HAP-1 (cell line): ENCODE data around the gene GTF3C4.
A peak's percentile ranks its signal among the peaks of the same experiment; 100 is the strongest.

Experiments
- DNase-seq, 2 experiments: peaks; one replicate each; pipeline ENCODE4 v3.0.0-alpha.2; 2016 to 2020; ENCODE audit warnings: low spot score in 2 of 2
- H3K27me3 ChIP-seq: fragments of 250-450 bp; sonication (Bioruptor Pico); 2 replicates; pipeline ENCODE4 v1.5.1; 2020; ENCODE audit warnings: low read depth, mild to moderate bottlenecking, moderate library complexity
- H3K36me3 ChIP-seq: fragments of 250-450 bp; sonication (Bioruptor Pico); replicated peaks from 2 replicates; pipeline ENCODE4 v1.5.1; 2020; ENCODE audit warnings: mild to moderate bottlenecking
- H3K4me1 ChIP-seq: fragments of 250-450 bp; sonication (Bioruptor Pico); 2 replicates; pipeline ENCODE4 v1.5.1; 2020; ENCODE audit warnings: mild to moderate bottlenecking
- H3K4me3 ChIP-seq: fragments of 250-450 bp; sonication (Bioruptor Pico); 2 replicates; pipeline ENCODE4 v1.5.1; 2020; ENCODE audit warnings: mild to moderate bottlenecking, moderate library complexity
- H3K9me3 ChIP-seq: fragments of 250-450 bp; sonication (Bioruptor Pico); 2 replicates; pipeline ENCODE4 v1.5.1; 2020; ENCODE audit warnings: mild to moderate bottlenecking, moderate library complexity
- in situ Hi-C: fragments of 300-500 bp; cut with MboI; formaldehyde crosslinking; loops from 3 replicates; pipeline ENCODE4 v1.14.3; 2020; ENCODE audit warnings: low sequenced_read_pairs, inconsistent platforms, mixed read lengths

GTF3C4 gene

GRCh38 chr9:132740526-132741309, 70.5 kb downstream of the GTF3C4 start:
- no peak overlapping the region for H3K4me3 ChIP-seq
- H3K36me3 ChIP-seq, result no peaks in the 10 kb centered on the region
- in situ Hi-C loops, result no loop called here

GRCh38 chr9:132742821-132743311, 72.6 kb downstream of the GTF3C4 start:
- no peaks in the 10 kb centered on the region; the same call in 1 of the 2 replicates for H3K27me3 ChIP-seq
- no peaks in the 10 kb centered on the region for H3K36me3 ChIP-seq
- in situ Hi-C loops, result no loop called here
- no peak for DNase-seq
- H3K4me3 ChIP-seq, result no peak overlapping the region
- H3K4me1 ChIP-seq, result peaks cover 12% of the 10 kb centered on the region
- no peaks in the 10 kb centered on the region for H3K9me3 ChIP-seq

More at GRCh38 chr9:132740526-132741309, 70.5 kb downstream of the GTF3C4 start:
- Histone ChIP-seq H3K27me3 (no peaks in the 10 kb centered on the region; the same call in 1 of the 2 replicates), H3K9me3 (no peaks in the 10 kb centered on the region), H3K4me1 (peaks cover 12% of the 10 kb centered on the region)
- no peak for DNase-seq

GRCh38 chr9:132743931-132744479, 73.7 kb downstream of the GTF3C4 start:
- in situ Hi-C loops, result no loop called here
- H3K4me1 ChIP-seq, result peaks cover 12% of the 10 kb centered on the region
- no peaks in the 10 kb centered on the region; the same call in 1 of the 2 replicates for H3K27me3 ChIP-seq
- H3K36me3 ChIP-seq, result no peaks in the 10 kb centered on the region
- H3K9me3 ChIP-seq, result no peaks in the 10 kb centered on the region
- H3K4me3 ChIP-seq, result no peak overlapping the region
- DNase-seq, result peak in 1 of 2 experiments; percentile 19
